Stomach (tissue), 4 donors: ENCODE measurements around the gene SMIM12.

ENCODE experiments used
- EP300 ChIP-seq: sonication (generic); formaldehyde crosslinking; IDR thresholded peaks from one replicate; pipeline ENCODE4 v1.6.1; 2017; ENCODE audit warnings: antibody characterized with exemption
- POLR2A ChIP-seq, 4 donors: fragments of 450-650 bp; IDR thresholded peaks; one replicate each; pipeline ENCODE4 v1.6.1; 2016; ENCODE audit warnings: antibody characterized with exemption in 4 of 4, control low read depth in 2 of 4, mild to moderate bottlenecking in 1 of 4, moderate library complexity in 1 of 4
- TF ChIP-seq, protein P1 (sequence below), 7 experiments: fragments of 450-650 bp in 4 of 7; fragments of 200-600 bp in 3 of 7; sonication (generic) in 3 of 7; IDR thresholded peaks; one replicate each; pipeline ENCODE4 v1.5.1; 2016 to 2019; ENCODE audit warnings: antibody characterized with exemption in 7 of 7, control low read depth in 2 of 7, mild to moderate bottlenecking in 1 of 7

DNA sequence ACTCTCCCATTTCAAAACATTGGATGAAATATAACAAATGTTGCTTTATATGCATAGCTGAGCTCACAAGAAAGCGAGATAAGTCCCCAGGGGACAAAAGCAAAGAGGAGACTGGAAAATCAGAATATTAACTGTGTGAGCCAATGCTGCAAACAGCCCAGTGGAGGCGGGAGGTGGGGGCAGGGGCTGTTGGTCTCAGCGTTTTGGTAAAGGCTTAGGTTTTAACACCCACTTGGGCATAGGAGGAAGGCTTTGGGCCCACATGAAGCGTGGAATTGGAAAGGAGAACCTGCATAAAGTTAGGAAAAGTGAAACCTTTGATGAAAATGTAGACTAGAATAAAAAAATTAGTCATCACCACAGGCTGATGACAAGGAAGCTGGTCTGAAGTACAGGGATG, 30.2 kb upstream of the SMIM12 start:
- TF ChIP-seq, protein P1, sequence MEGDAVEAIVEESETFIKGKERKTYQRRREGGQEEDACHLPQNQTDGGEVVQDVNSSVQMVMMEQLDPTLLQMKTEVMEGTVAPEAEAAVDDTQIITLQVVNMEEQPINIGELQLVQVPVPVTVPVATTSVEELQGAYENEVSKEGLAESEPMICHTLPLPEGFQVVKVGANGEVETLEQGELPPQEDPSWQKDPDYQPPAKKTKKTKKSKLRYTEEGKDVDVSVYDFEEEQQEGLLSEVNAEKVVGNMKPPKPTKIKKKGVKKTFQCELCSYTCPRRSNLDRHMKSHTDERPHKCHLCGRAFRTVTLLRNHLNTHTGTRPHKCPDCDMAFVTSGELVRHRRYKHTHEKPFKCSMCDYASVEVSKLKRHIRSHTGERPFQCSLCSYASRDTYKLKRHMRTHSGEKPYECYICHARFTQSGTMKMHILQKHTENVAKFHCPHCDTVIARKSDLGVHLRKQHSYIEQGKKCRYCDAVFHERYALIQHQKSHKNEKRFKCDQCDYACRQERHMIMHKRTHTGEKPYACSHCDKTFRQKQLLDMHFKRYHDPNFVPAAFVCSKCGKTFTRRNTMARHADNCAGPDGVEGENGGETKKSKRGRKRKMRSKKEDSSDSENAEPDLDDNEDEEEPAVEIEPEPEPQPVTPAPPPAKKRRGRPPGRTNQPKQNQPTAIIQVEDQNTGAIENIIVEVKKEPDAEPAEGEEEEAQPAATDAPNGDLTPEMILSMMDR (IDR thresholded peaks at IDR 0.05): no peak
- TF ChIP-seq EP300: no peak
- TF ChIP-seq POLR2A (IDR thresholded peaks at IDR 0.05): no peak
